HG03103 (cell line): ENCODE results near the gene COL6A2.
"Not testable (repeated sequence)": the region's sequence is repeated elsewhere in the genome, so short reads cannot be mapped to it uniquely, and the experiment has no call there.

ENCODE experiments used
- ATAC-seq: cut with Tn5 transposase; IDR thresholded peaks from one replicate; pipeline ENCODE4 v1.9.1; 2021; ENCODE audit warnings: low read depth; ENCODE audit not compliant: unreplicated experiment

Gene COL6A2

DNA sequence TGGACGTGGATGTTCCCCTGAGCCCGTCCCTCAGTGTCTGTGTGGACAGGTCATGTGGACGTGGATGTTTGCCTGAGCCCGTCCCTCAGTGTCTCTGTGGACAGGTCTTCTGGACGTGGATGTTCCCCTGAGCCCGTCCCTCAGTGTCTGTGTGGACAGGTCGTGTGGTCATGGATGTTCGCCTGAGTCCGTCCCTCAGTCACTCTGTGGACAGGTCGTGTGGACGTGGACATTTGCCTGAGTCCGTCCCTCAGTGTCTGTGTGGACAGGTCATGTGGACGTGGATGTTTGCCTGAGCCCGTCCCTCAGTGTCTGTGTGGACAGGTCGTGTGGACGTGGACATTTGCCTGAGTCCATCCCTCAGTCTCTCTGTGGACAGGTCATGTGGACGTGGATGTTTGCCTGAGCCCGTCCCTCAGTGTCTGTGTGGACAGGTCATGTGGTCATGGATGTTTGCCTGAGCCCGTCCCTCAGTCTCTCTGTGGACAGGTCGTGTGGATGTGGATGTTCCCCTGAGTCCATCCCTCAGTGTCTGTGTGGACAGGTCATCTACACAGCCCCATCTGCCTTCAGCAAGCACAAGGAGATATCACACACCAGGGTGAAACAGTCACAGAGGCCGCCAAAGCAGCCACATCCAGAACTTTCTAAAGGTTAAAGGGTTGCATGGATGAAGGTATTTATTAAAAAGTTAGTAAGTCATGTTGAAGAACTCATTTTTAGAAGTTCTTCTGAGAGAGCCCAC lies 38.0 kb upstream of the COL6A2 start:
- not testable (repeated sequence) for ATAC-seq

DNA sequence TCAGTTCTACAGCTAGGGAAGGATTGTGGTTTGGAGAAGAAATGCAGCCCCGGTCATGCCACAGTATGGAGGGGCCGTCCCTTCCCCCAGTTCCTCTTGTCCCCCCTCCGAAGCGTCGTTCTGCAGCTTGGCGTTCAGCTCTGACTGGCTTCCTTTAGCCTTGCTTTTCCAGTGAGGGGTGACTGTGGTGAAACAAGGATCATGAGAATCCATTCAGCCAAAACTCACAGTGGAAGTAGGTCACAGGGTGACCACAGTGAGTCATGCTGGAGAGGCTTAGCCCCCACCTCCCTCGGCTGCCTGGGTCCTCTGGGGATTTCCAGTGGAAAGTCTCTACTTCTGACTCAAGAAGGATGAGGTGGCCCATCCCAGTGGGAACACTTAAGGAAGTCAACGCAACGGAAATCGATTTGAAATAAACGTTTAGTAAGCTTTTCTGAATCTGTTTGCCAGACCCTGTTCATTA lies 37.3 kb upstream of the COL6A2 start:
- no peak for ATAC-seq

GRCh38 chr21:46061063-46061462 lies 36.8 kb upstream of the COL6A2 start:
- ATAC-seq: no peak

GRCh38 chr21:46061518-46061917 lies 36.4 kb upstream of the COL6A2 start:
- no peak for ATAC-seq

- ATAC-seq: no peak
Observed at GRCh38 chr21:46061950-46062349, 36.0 kb upstream of the COL6A2 start.

- ATAC-seq: no peak
Observed at GRCh38 chr21:46062471-46063211, 35.3 kb upstream of the COL6A2 start.

- ATAC-seq: no peak
Observed at GRCh38 chr21:46063227-46063626, 34.7 kb upstream of the COL6A2 start.

DNA sequence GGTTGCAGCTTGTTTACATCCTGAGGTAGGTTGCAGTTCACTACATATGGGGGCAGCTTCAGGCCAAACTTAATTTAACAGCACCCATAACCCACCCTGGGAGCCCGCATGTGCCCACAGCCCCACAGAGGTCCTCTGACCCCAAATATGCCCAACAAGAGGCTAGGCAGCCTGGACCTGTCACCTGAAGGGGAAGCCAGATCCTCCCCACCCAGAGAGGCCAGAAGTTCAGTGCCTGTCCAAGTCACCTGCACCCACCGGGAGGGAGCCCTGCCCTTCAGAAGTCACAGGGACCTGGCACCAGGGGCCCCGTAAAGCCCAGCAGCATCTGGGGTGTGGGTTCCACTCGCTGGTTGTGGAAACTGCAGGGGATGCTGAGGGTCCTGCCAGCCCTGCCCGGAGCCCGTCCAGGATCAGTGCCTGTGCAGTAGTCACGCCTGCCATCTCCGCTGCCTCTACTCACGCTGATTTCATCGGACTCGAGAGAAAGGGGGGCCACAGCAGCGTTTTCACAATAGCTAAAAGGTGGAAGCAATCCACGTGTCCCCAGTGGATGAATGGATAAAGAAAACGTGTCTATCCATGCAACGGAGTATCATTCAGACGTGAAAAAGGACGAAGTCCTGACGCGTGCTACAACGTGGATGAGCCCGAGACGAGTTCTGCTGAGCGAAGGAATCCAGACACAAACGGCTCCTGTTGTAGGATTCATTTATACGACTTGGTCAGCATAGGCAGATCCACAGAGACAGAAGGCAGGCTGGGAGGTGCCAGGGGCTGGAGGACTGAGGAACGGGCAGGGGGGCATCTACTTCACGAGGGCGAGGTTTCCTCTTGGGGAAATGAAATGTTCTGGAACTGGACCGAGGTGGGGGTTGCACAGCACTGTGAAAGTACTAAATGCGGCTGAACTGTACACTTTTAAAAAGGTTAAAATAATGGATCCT lies 33.9 kb upstream of the COL6A2 start:
- ATAC-seq: no peak

DNA sequence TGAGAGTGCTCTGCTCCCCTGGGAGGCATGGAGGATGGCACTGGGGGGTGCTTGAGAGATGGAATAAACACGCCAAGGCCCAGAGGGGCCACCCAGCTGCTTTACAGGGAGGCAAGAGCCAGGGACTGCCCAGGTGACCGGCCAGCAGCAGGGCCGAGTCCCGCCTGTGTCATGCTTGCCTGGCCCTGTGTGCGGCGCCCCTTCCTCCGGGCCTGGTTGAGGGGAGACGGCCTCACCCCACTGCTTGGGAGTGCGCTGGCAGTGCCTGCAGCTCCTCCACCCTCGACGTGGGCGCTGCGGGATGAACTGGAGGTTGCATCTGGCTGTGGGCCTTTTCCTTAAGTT lies 33.1 kb upstream of the COL6A2 start:
- ATAC-seq: no peak

- ATAC-seq: no peak
Observed at GRCh38 chr21:46065215-46065913, 32.5 kb upstream of the COL6A2 start.

GRCh38 chr21:46065914-46066551 lies 31.9 kb upstream of the COL6A2 start:
- no peak for ATAC-seq

GRCh38 chr21:46066591-46067331 lies 31.2 kb upstream of the COL6A2 start:
- no peak for ATAC-seq

DNA sequence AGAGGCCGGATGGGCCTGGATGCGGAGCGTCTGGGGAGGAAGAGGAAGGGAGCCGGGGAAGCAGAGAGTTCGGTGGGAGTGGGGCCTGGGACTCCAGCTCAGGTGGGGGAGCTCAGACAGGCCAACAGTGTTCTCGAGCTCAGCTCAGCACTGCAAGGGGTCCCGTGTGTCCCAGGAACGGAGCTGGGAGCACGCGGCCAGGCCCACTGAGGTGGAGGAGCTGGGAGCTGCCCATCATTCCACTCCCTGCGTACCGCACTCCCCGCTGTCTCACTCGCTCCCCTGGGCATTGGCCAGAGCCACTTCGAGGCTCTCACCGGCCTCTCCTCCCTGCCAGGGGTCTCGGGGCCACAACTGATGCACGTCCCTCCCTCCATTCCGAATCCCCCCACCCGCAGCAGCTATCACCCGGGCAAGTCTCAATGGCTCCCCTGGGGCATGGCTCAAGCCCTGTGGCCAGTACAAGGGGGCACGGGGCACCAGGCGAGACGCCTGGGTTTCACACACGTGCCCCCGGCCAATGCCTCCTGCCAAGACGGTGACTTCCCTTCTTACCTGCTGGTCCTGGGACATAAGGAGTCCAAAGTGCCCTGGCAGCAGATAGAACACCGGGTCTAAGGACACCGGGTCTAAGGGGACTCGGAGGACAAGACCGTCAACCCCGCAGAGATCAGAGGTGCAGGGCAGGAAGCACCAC lies 30.3 kb upstream of the COL6A2 start:
- no peak for ATAC-seq

DNA sequence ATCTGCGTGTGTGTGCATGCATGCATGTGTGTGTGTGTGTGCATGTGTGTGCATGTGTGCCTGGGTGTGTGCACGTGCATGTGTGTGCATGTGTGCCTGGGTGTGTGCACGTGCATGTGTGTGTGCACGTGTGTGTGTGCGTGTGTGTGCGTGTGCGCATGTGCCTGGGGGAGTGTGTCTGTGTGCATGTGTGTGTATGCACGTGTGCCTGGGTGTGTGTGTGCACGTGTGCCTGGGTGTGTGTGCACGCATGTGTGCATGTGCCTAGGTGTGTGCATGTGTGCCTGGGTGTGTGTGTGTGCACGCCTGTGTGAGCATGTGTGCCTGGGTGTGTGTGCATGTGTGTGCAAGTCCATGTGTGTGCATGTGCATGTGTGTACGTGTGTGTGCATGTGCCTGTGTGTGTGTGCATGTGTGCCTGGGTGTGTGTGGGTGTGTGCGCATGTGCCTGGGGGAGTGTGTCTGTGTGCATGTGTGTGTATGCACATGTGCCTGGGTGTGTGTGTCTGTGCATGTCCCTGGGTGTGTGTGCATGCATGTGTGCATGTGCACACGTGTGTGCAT lies 29.3 kb upstream of the COL6A2 start:
- no peak for ATAC-seq

DNA sequence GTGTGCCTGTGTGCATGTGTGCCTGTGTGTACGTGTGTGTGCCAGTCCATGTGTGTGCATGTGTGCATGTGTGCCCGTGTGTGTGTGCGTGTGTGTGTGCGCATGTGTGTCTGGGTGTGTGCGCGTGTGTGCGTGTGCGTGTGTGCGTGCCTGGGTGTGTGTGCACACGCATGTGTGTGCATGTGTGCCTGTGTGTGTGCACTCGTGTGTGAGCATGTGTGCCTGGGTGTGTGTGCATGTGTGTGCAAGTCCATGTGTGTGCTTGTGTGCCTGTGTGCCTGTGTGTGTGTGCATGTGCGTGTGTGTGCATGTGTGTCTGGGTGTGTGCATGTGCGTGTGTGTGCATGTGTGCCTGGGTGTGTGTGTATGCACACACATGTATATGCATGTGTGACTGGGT lies 28.7 kb upstream of the COL6A2 start:
- ATAC-seq: no peak

DNA sequence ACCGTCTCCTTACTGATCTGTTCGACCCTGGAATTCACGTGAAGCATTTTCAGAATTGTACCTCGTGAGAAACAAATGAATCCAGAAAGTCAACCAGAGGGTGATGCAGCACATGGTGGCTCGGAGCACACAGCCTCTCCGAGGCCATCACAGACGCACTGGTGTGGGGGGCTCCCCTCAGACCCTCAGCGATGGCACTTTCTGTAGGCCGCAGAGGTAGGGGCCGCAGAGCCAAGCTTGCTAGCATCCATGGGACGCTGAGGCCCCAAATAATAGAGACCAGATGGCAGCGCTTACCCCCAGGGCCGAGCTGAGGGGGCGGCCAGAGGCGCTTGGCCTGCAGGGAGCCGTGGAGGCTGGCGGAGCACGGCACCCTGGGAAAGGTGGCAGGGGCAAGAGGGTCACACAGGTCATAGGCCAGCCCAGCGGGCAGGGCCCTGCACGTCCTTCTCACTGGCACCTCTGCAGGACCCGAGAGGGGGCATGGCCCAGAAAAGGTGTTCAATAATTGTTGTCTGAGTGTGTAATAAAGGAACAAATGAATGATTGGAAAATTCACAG lies 28.1 kb upstream of the COL6A2 start:
- ATAC-seq: no peak

DNA sequence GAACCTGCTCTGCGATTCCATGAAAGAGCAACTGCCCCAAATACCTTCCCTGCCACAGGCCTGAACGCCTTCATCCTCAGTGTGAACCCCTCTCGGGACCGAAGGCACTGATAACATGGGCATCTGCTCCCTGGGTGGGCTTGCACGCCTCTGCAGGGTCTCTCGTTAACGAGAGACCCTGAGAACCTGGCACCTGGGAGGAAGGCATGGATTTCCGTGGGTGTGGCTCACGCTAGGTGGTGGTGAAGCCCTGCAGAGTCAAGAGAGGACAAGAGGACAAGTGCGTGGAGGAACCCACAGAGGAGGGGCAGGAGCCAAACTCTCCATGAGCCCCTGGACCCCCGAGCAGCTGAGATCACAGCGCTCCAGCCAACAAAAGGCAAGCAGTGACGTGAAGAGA lies 26.8 kb upstream of the COL6A2 start:
- no peak for ATAC-seq

DNA sequence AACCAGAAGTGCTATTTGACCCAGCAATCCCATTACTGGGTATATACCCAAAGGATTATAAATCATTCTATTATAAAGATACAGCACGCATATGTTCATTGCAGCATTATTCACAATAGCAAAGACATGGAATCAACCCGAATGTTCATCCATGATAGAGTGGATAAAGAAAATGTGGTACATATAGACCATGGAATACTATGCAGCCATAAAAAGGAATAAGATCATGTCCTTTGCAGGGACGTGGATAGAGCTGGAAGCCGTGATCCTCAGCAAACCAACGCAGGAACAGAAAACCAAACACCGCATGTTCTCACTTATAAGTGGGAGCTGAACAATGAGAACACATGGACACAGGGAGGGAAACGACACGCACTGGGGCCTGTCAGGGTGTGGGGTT lies 21.2 kb upstream of the COL6A2 start:
- not testable (repeated sequence) for ATAC-seq
